Measurements from ENCODE around the gene APBA1. TPM values are rescaled to one million over a fixed set of nuclear protein-coding genes. Genes with fewer than 3 reads are reported as not detected.

APBA1 gene
- total RNA-seq, 4 donors from 2014 or later = 3.6 to 11.7 (median 8.0) TPM

GRCh38 chr9:69715096-69715495 lies 42.9 kb upstream of the APBA1 start:
- no peak for DNase-seq
- Histone ChIP-seq H3K36me3 (no peaks in the 10 kb centered on the region), H3K4me3 (no peak overlapping the region), H3K4me1 (no peaks in the 10 kb centered on the region), H3K9me3 (no peaks in the 10 kb centered on the region), H3K27me3 (no peaks in the 10 kb centered on the region), H3K27ac (no peak overlapping the region)
- no peak for TF ChIP-seq POLR2A (IDR thresholded peaks at IDR 0.05)
- no peak for TF ChIP-seq CTCF (IDR thresholded peaks at IDR 0.05)
- intact Hi-C loops (cut with DNase I; ENCODE audit: low total_unique reads) = no loop called here

GRCh38 chr9:69697475-69697874 lies 25.3 kb upstream of the APBA1 start:
- no peak for TF ChIP-seq POLR2A (IDR thresholded peaks at IDR 0.05)
- TF ChIP-seq CTCF (IDR thresholded peaks at IDR 0.05) = no peak
- intact Hi-C loops (cut with DNase I; ENCODE audit: low total_unique reads) = no loop called here
- Histone ChIP-seq H3K4me1 (no peaks in the 10 kb centered on the region), H3K9me3 (peaks cover 5 to 7% of the 10 kb centered on the region in 2 donors), H3K36me3 (no peaks in the 10 kb centered on the region), H3K27me3 (no peaks in the 10 kb centered on the region), H3K27ac (no peak overlapping the region), H3K4me3 (no peak overlapping the region)
- DNase-seq = no peak

GRCh38 chr9:69696802-69697201 lies 24.6 kb upstream of the APBA1 start:
- no peak overlapping the region for H3K4me3 ChIP-seq
- no peak overlapping the region for H3K27ac ChIP-seq
- peaks cover 5 to 7% of the 10 kb centered on the region in 2 donors for H3K9me3 ChIP-seq
- intact Hi-C loops (cut with DNase I; ENCODE audit: low total_unique reads) = no loop called here
- H3K36me3 ChIP-seq = no peaks in the 10 kb centered on the region
- TF ChIP-seq POLR2A (IDR thresholded peaks at IDR 0.05) (no peak), CTCF (IDR thresholded peaks at IDR 0.05) (no peak)
- H3K4me1 ChIP-seq = no peaks in the 10 kb centered on the region
- no peaks in the 10 kb centered on the region for H3K27me3 ChIP-seq
- DNase-seq = no peak

- intact Hi-C loops (cut with DNase I; ENCODE audit: low total_unique reads) = no loop called here
- DNase-seq = no peak
- no peaks in the 10 kb centered on the region for H3K36me3 ChIP-seq
- TF ChIP-seq CTCF (IDR thresholded peaks at IDR 0.05) (no peak), POLR2A (IDR thresholded peaks at IDR 0.05) (no peak)
- H3K27me3 ChIP-seq = no peaks in the 10 kb centered on the region
- H3K9me3 ChIP-seq = no peaks in the 10 kb centered on the region
- H3K4me3 ChIP-seq = no peak overlapping the region
- no peak overlapping the region for H3K27ac ChIP-seq
- no peaks in the 10 kb centered on the region for H3K4me1 ChIP-seq
Measured at GRCh38 chr9:69689991-69690538, 17.9 kb upstream of the APBA1 start.

GRCh38 chr9:69683927-69684326 lies 11.8 kb upstream of the APBA1 start:
- DNase-seq = no peak
- H3K27ac ChIP-seq = no peak overlapping the region
- H3K9me3 ChIP-seq = no peaks in the 10 kb centered on the region
- TF ChIP-seq CTCF (IDR thresholded peaks at IDR 0.05) = no peak
- intact Hi-C loops (cut with DNase I; ENCODE audit: low total_unique reads) = no loop called here
- H3K4me1 ChIP-seq = no peaks in the 10 kb centered on the region
- no peaks in the 10 kb centered on the region for H3K36me3 ChIP-seq
- no peaks in the 10 kb centered on the region for H3K27me3 ChIP-seq
- H3K4me3 ChIP-seq = no peak overlapping the region
